H54 (cell line): ENCODE data around the gene ZNF654.
"Not testable (repeated sequence)": the region's sequence is repeated elsewhere in the genome, so short reads cannot be mapped to it uniquely, and the experiment has no call there.

Experiments used
- DNase-seq: peaks from one replicate; pipeline ENCODE4 v3.0.0; 2011; ENCODE audit warnings: low spot score, mixed read lengths; ENCODE audit not compliant: insufficient read length
- FAIRE-seq: peaks from 3 replicates; lab custom pipeline; 2011; peaks lifted over from hg19 to GRCh38; lab: Jason Lieb, UNC
- POLR2A ChIP-seq: IDR thresholded peaks from 2 replicates; pipeline ENCODE4 v1.6.1; 2011; ENCODE audit warnings: low read depth, mild to moderate bottlenecking, low read length

Gene ZNF654

GRCh38 chr3:88058581-88059379 lies at the start of gene ZNF654, which contains the start of gene CGGBP1:
TSS of gene ZNF654 (plus strand) at chr3:88059255. CDS start at chr3:88059320, 65 bp downstream.
TSS of gene CGGBP1 (minus strand) at chr3:88059005. CDS start at chr3:88055976, 3,029 bp downstream.
- peak; percentile 86 for TF ChIP-seq POLR2A
- FAIRE-seq (peak; percentile 85), DNase-seq (peak; percentile 77)

- no peak for FAIRE-seq
- no peak for TF ChIP-seq POLR2A
Measured at GRCh38 chr3:88010810-88011209, 48.2 kb upstream of the ZNF654 start.

DNA sequence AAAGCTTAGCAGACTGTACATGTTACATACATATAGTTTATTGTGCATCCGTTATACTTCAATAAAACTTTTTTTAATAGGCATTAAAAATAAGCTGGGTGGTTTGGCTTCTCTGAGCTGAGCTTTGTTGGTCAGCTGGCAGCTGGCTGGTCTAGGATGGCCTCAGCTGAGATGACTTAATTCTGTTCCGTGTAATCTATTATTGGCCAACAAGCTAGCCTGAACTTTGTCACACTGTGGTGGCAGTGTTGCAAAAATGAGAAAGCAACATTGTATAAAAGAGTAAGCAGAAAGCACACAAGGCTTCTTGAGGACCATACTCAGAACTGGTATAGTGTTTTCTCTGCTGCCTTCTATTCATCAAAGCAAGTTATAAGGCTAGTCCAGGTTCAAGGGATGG lies 45.5 kb upstream of the ZNF654 start:
- no peak for TF ChIP-seq POLR2A
- DNase-seq (no peak), FAIRE-seq (no peak)

More at GRCh38 chr3:88010810-88011209, 48.2 kb upstream of the ZNF654 start:
- DNase-seq = no peak

GRCh38 chr3:88015656-88016055 lies 43.4 kb upstream of the ZNF654 start:
- FAIRE-seq = not testable (repeated sequence)

GRCh38 chr3:88019024-88019423 lies 40.0 kb upstream of the ZNF654 start:
- no peak for TF ChIP-seq POLR2A
- FAIRE-seq (no peak), DNase-seq (no peak)

More at GRCh38 chr3:88015656-88016055, 43.4 kb upstream of the ZNF654 start:
- DNase-seq = not testable (repeated sequence)

DNA sequence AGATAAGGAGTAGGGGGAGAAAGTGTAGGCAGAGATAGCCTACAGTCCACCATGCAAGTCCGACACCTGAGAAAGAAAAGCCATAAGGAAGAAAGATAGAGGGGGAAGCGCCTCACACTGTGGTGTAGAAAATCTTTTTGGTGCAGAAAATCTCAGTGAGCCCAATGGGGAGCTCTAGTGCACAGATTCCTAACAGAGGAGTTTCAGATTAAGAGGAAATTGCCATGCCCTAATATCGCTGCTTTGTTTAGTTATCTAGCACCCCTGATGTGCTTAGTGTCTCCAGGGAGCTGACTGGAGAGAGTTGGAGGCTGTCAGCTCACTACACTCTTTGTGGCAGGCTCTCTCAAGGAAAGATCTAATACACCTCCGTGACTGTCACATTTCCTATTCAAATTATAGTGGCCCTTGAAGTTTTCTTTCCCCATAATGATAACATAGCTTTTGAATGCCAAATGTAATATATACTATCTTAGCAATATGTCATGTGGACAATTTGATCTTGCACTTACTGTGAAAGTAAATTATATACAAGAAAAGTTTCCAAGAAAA lies 34.0 kb upstream of the ZNF654 start:
- DNase-seq (no peak), FAIRE-seq (no peak)
- TF ChIP-seq POLR2A = no peak

- DNase-seq (no peak), FAIRE-seq (no peak)
- no peak for TF ChIP-seq POLR2A
Measured at GRCh38 chr3:88028876-88029275, 30.2 kb upstream of the ZNF654 start.

- FAIRE-seq (no peak), DNase-seq (no peak)
- no peak for TF ChIP-seq POLR2A
Measured at GRCh38 chr3:88030210-88030609, 28.8 kb upstream of the ZNF654 start.

DNA sequence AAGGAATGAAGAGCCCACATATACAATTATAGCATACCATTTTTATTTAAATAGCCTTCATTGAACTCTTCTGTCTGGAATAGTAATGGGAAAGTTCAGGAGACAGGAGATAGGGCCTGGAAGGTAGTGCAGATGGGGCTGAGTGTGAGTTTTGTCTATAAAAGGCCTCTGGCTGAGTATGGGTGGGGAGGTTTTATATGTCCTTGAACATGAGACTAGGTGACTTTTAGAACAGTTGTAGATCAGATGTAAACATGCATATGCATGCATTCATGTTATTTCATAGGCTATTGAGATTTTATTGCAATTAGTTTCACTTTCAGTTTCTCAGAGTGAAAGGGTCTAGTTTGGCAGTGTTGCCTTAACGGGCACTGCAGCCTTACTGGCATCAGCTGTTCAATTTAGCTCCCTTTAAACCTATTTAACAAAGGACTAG lies 27.4 kb upstream of the ZNF654 start:
- TF ChIP-seq POLR2A = no peak
- DNase-seq = no peak
- peak; percentile 91 for FAIRE-seq

- no peak for TF ChIP-seq POLR2A
- FAIRE-seq (peak; percentile 69), DNase-seq (no peak)
Measured at GRCh38 chr3:88032245-88032644, 26.8 kb upstream of the ZNF654 start.

- no peak for FAIRE-seq
- no peak for TF ChIP-seq POLR2A
Measured at GRCh38 chr3:88033079-88033478, 26.0 kb upstream of the ZNF654 start.

DNA sequence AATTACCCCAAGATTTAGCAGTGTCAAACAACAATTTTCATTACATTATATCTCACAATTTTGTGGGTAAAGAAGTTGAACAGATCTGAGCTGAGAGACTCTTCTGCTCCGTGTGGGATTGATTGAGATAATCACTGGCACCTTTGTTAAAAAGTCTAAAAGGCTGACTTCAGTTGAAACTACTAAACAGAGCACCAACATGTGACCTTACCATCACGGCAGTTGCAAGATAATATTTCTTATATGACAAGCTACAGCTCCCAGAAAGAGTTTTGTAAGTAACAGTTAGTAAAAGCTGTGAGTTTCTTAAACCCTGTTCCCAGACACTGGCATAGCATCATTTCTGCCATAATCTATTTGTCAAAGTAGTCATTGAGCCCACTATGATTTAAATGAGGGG lies 25.2 kb upstream of the ZNF654 start:
- DNase-seq (no peak), FAIRE-seq (no peak)

More at GRCh38 chr3:88033079-88033478, 26.0 kb upstream of the ZNF654 start:
- DNase-seq = no peak

GRCh38 chr3:88034491-88035275 lies 24.4 kb upstream of the ZNF654 start:
- DNase-seq = no peak
- FAIRE-seq = no peak
- TF ChIP-seq POLR2A = no peak

More for the DNA sequence above, 25.2 kb upstream of the ZNF654 start:
- no peak for TF ChIP-seq POLR2A

DNA sequence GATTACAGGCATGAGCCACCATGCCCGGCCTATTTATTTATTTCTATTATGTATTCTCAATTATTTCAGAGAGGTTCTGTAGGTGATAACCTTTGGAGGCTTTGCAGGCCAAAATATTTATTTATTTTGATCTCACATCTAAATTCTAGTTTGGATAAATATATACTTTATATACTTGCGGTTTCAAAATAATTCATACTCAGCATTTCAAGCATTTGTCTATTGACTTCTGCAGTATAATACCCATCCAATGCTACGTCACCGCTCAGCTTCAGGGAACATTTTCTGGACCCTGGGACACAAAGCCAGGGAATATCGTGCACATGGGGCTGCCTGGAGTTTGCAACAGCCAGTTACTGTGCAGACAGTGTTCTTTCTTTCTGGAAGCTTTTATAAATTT lies 22.8 kb upstream of the ZNF654 start:
- FAIRE-seq (no peak), DNase-seq (no peak)
- TF ChIP-seq POLR2A = no peak
